Activated CD8-positive, alpha-beta memory T cell treated with anti-CD3 and anti-CD28 coated beads for 48 hours (primary cell): ENCODE results near the gene CDH18.
"Not testable (repeated sequence)": the region's sequence is repeated elsewhere in the genome, so short reads cannot be mapped to it uniquely, and the experiment has no call there.

Experiments used
- DNase-seq, 3 experiments: peaks; one replicate each; pipeline ENCODE4 v3.0.0-alpha.2; 2020; ENCODE audit warnings: low read depth in 2 of 3, low spot score in 2 of 3

The CDH18 gene

DNA sequence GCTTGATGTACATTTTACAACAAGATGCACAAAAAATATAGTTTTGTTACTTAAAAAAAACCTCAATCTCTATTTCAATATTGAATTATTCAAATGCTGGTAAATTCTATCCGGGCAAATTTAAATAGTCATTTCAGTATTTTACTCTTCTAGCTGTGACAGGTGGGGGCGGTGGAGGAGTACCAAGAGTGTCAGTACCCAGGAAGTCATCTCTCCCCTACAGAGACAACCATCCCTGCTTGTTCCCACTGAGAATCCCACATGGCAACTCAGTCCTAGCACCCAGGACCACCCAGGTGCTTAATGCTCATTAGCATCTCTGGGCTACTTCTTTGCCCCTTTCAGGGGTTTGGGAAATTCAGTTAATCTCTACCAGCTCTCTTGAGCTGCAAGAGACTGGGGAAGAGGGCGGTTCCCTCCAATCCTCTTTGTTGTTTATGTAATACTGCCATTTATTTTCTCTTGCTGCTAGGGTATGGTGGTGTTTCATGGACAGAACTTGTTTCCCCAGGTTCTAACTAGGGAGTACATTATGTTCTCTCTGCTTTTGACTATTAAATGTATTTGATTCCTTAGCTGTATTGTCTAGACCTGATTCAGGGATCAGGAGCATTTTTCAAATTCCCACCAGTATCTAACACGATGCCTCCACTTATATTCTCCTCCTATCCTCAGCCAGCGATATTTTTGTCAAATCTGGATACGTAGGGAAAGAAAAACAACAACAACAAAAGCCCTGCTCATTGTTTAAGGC lies 122.5 kb downstream of the CDH18 start:
- DNase-seq = no peak

DNA sequence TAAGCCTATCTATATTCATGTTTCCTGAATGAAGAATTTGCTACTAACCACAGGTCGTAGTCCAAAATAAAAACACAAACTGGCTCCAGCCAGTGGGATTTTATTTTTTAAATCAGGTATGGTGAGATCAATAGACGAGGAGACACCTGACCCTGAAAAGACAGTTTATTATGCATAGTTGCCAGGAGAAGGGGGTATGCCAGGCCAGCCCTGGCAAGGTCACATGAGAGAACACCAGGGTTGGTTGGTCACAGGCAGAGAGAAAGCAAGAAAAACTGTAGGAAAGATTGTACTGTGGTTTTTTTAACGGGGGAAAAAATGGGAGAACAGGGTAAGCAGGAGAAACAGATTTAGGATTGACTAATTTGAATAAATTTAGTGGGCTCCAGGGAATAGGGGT lies 125.3 kb downstream of the CDH18 start:
- DNase-seq = no peak

DNA sequence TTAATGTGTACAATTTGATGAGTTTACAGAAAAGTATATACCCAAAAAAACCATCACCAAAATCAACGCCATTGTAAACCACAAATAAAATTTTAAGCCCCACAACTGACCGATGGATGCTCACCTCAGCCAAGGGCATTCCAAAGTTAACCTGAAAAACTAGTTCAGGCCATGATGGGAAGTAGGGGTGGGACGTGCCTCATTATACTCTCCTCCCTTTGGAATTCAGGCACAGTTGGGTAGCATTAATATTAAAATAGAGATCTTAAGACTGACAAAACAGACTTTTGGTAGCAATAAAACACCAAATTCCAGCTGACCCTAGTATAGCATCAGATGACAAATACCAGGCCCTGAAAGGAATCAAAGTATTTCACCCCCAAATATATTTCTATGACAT lies 129.0 kb downstream of the CDH18 start:
- DNase-seq = no peak

DNA sequence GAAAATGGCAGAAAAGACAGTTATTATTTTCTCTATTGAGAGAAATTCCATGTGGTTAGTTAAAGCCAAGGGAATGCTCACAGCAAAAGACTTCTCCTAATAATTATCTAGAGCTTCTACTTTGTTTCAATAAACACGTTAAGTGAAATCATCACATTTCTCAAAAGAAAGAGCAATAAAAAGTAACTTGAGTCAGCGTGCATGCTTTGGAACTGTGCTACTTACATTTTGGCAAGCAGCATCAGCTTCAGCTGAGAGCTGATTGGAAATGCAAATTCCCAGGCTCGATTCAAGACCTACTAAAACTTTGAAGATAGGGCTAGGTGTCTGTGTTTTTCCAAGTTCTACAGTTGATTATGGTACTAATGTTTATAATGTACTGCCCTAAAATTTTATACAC lies 132.1 kb downstream of the CDH18 start:
- DNase-seq = no peak

DNA sequence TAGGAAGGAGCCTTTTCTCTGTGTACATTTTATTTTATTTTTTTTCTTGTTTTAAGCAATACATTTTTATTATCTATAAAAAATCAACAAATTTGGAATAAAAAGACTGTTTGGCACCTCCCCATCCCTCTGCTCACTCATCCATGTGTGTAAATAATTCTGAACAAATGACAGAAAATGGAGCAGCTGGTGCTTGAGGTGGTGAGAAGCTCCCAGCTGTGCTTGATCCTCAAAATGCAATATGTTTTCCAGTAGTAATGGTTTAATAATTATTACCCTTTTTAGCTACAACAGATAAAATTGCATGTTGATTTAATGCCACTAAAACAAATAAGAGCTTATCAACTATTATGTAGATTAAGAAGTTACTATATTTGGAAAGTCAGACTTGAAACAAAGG lies 132.5 kb downstream of the CDH18 start:
- no peak for DNase-seq

DNA sequence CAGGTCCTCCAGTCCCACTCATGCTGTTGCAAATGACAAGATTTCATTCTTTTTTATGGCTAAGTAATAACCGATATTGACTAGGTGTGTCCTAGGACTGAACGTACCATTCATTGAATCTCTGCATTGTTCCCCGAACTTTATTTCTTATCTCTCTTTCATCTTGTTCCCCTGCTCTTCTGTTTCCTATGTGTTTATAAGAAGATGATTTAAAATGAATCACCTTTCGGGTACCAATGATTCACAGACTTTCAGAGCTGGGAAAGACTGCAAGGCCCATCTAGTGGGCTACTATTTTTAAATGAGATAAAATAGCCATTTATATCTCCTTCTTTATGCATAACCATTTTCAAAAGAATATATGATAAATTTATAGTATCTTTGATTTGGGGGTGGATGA lies 133.0 kb downstream of the CDH18 start:
- DNase-seq = no peak

DNA sequence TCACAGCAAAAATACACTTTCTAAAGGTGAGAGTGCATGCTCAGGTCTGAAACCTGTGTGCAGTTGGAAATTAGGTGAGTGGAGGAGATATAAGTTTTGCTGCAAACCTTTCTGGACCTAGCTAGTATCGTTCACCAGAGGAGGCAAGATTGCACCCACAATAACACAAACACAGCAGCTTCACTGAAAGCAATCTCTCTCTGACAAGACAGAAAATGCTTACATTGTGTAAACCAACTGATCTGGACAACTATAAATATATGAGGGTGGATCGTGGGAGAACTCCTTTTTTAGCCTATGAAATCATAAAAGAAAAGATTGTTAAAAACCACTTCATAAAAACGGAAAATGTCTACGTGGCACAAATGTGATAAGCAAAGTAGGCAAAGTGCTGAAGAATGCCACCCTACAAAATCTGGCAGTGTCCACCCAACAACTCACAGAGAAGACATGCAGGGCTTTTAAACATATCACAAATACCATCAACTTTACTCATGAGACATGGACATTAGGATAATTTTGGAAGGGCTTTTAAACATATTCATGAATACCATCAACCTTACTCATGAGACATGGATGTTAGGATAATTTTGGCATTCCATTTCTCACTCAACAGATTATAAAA lies 134.3 kb downstream of the CDH18 start:
- no peak for DNase-seq

DNA sequence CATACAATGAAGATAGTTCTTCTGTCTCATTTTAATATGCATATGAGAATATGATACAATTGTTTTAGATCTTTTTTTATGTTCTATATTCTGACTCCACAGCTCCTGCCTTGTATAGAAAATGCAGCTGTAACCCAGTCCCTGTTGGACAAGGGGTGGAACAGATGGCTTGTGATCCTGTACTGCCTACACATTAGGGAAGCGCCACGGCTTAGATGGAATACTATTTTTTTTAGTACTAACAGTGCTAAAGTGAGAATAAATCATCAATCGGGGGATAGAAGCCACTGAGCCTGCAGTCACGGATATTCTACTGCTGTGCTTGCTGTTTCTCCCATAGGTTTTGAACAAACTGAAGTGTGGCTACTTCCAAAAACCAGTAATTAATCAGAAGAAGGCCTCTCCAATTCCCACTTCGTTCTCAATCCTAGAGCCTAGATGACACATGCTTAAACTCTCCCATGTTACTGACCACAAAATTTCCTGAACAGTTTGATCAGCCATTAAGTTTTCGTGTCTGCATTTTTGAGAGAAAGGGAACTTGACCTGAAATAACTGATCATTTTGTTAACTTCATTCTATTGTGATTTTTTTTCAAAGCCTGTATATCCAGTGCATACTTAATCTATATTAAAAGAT lies 150.3 kb downstream of the CDH18 start:
- no peak for DNase-seq

DNA sequence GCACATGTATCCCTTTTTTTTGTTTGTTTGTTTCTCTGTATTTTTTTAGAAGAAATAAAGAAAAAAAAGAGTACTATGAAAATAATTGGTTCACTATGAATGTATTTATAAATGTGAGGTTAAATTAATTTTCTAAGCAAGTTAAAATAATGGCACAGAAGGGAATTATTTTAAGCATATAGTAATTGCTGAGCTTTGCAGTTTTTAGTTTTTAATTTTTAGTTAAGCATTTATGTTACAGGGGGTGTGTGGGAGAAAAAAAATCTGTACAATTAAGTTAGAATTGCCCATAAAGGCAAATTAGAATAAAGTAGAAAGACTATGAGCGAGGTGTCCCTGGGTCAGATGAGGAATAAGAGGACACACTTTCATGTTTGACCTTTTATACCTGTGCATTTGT lies 152.6 kb downstream of the CDH18 start:
- no peak for DNase-seq

DNA sequence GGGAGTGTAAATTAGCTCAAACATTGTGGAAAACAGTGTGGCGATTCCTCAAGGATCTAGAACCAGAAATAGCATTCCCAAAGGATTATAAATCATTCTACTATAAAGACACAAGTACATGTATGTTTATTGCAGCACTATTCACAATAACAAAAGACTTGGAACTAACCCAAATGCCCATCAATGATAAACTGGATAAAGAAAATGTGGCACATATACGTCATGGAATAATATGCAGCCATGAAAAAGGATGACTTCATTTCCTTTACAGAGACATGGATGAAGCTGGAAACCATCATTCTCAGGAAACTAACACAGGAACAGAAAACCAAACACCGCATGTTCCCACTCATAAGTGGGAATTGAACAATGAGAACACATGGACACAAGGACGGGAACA lies 175.3 kb downstream of the CDH18 start:
- not testable (repeated sequence) for DNase-seq

DNA sequence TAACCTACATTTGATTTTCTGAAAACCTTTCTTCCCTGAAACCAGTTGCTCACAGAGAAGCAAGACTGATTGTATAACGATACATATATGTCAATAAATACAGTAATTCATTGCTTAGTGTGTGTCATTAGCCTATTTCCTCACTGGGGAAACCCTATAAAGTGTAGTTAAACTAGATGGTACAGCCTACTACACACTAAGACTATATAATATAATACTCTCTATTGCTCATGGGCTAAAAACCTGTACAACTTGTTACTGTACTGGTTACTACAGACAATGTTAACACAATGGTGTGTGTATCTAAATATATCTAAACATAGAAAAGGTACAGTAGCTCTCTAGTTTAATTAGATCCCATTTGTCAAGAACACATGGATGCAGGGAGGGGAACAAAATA lies 181.2 kb downstream of the CDH18 start:
- DNase-seq = no peak

DNA sequence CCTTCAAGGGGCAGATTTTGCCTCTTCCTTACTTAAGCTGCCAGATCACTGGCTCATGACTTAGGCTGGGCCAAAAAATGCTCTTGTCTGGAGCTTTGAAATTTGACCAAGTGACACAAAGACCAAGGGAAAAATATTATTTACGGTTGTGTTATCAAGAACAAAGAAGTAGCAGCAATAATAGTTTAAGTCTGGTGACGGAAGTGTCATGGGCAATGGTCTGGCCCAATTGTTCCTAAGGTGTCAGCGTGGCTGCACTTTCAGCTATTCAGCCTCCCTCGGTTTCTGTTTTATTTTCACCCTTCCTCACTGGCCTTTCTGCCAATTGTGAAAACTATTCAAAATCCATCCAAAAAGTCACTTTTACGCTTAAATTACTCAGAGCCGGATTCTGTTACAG lies 185.3 kb downstream of the CDH18 start:
- DNase-seq = no peak

DNA sequence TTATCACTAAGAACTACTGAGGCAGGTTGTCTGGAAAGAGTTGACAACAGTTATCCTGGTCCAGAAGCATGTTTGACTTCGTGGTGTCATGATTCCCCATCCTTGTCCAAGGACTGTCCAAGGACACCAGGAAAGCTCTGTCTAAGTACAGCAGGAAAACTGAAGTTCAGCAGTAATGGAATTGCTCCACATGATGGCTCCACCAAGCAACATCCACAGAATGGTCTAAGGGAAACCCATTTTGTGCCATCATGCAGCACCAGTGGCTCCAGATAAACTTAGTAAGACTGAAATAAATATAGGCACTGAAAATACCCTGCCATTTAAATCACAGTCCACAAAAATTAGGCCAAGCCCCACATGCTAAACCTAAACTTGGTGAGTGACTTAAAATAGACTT lies 192.8 kb downstream of the CDH18 start:
- no peak for DNase-seq

DNA sequence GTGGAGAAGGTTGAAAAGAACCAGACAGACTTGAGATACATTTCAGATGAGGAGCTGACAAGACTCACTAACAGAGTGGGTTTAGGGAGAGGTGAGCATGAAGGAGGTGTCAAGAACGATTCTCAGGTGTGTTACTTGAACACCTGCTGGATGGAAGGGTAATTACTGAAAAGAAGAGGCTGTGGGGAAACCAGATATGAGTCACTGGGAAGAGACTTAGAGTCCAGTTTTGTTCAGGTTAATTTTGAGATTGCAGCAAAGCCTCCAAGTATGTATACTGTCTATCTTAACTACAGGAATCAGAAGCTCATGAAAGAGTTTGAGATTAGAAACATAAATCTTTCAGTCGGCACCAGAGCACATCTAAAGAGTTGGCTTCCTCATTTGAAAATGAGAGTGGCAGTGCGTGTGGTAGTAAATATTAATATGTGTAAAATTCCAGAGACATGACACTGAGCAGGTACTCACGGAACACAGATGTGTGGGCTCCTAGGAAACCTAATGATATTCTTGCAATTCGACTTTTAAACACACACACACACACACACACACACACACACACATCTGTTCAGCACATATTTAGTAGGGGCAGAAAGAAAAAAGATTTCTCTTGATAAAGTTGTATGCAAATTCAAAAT lies 197.1 kb downstream of the CDH18 start:
- no peak for DNase-seq

DNA sequence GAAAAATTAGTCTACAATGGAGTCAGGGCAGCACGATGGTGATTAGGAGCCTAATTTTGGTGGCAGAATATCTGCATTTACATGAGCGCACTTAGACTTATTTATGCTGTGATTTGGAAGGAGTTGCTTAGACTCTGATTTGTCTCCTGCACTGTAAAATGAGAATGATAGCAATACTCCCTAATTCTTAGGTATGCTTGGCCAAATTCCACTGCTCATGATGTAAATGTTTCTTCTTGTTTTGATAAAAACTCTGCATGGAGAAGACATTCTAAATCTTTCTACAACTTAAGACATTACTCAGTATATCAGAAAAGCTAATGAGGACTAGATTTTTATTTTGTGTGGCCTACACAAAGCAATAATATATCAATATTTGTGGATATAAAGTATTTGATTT lies 205.4 kb downstream of the CDH18 start:
- DNase-seq = no peak

DNA sequence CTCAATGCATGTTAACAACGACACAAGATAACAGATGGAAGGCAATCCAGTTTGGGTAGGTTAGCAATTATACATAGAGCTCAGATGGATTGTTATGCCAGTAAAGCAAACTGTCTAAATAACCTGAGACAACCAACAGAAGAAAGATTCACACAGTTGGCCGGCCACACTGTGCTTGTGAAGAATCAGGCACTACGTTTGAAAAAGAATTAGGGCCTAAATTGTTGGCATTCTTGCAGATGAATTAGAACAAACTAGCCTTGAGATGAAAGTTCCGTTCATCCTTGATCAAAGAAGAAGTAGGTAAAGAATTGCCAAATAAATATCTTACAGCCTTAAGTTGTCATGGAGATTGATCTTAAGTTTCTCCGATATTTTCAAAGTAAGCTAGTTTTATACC lies 210.6 kb downstream of the CDH18 start:
- DNase-seq = no peak

DNA sequence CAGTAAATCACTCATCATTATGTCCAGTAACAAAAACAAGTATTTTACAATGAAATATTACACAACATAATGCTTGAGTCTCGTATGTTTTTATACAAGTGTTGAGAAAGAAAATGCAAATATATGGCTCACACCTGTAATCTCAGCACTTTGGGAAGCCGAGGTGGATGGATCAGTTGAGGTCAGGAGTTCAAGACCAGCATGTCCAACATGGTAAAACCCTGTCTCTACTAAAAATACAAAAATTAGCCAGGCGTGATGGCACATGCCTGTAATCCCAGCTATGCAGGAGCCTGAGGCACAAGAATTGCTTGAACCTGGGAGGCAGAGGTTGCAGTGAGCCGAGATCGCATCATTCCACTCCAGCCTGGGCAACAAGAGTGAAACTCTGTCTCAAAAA lies 211.1 kb downstream of the CDH18 start:
- not testable (repeated sequence) for DNase-seq

DNA sequence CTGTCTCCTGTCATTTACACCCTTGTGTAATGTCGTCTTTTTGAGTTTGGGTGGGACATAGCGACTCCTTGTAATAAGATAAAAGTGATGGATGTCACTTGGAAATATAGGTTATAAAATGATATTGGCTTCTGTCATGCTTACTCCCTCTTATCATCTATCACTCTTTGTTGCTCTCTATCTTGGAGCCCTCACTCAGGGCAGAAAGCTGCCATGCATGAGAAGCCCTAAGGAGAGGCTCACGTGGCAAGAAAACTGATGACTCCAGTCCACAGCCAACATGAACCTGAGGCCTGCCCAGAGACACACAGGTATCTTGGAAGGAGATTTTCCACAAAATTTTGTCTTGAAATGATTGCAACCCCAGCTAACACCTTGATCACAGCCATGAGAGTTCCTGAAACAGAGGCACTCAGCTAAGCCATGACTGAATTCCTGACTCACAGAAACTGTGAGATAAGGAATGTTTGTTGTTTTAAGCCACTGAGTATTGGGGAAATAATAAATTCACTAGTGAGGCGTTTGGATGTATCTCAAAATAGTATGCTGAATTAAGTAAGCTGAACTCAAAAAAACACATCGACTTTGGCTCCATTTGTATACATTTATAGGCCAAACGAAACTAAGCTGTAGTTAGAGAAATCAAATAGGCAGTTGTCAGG lies 216.7 kb downstream of the CDH18 start:
- no peak for DNase-seq

DNA sequence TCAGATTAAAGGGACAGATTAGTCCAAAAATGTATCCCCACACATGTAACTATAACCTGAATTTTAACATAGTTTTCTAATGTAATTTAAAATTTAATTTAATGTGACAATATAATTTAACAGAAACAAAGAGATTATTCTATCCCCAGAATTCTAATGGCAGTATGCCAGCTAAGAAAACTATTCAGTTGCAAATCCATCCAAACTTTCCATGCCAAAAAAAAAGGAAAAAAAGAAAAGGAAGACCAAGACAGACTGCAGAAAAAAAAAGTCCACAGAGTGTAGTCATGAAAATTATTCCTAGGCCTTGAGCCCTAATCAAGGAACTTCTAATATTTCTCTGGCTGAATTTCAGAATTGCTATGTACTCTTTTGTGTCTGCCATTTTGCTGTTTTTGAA lies 217.6 kb downstream of the CDH18 start:
- no peak for DNase-seq

DNA sequence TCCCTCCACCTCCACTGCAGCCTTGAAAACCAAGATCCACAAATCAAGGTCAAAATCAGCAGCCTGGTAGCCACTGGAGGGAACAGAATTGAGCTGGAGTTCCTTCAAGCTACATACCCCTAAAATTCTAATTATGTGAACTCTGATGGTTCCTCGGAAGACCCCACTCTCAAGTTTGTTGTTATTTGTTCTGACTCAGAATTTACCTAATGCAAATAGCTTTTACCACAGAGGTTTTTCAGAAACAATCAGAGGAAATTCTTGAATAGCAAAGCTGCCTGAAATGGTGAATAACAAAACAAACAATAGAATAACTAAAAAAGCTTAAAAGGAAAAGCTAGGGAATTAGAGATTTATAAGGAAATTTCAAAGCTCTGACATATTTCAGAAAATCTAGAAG lies 220.0 kb downstream of the CDH18 start:
- DNase-seq = no peak

DNA sequence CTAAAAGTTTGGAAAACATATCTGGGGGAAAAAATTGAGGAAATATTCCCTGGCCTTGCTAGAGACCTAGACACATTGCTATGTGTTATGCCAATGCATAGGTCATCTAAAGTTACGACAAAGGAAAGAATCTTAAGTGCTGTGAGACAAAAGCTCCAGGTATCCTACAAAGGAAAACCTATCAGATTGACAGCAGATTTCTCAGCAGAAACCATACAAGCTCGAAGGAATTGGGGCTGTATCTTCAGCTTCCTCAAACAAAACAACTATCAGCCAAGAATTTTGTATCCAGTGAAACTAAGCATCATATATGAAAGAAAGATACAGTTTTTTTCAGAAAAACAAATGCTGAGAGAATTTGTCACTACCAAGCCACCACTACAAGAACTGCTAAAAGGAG lies 234.4 kb downstream of the CDH18 start:
- no peak for DNase-seq

DNA sequence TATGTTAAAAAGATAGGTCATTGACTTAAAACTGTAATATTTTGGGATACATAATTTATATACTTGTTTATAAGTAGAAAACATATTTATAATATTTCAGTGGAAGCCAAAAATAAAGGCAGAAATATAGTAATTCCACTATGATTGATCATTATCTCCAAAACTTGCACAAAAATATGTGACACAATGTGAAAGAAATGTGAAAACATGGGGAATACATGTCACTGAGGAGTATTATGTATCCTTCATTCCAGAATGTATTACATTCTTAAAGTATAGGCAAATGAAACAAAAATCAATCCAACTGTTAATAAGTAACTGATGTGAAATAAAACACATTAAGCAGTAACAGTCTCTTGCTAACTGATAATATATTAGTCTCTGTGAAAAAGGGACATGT lies 236.7 kb downstream of the CDH18 start:
- no peak for DNase-seq
